ENCODE measurements around the gene ADCY10. TPM values are rescaled to one million over a fixed set of nuclear protein-coding genes. Genes with fewer than 3 reads are reported as not detected.

ADCY10 gene
- total and polyA plus RNA-seq, 9 of the 15 experiments (the other 6 are each of a cell fraction or from before 2014, with no cell fraction given) = 0.08 to 0.86 (median 0.22) TPM

GRCh38 chr1:167935216-167936067 lies 21.5 kb upstream of the ADCY10 start (continued):
- TF ChIP-seq, protein P1, sequence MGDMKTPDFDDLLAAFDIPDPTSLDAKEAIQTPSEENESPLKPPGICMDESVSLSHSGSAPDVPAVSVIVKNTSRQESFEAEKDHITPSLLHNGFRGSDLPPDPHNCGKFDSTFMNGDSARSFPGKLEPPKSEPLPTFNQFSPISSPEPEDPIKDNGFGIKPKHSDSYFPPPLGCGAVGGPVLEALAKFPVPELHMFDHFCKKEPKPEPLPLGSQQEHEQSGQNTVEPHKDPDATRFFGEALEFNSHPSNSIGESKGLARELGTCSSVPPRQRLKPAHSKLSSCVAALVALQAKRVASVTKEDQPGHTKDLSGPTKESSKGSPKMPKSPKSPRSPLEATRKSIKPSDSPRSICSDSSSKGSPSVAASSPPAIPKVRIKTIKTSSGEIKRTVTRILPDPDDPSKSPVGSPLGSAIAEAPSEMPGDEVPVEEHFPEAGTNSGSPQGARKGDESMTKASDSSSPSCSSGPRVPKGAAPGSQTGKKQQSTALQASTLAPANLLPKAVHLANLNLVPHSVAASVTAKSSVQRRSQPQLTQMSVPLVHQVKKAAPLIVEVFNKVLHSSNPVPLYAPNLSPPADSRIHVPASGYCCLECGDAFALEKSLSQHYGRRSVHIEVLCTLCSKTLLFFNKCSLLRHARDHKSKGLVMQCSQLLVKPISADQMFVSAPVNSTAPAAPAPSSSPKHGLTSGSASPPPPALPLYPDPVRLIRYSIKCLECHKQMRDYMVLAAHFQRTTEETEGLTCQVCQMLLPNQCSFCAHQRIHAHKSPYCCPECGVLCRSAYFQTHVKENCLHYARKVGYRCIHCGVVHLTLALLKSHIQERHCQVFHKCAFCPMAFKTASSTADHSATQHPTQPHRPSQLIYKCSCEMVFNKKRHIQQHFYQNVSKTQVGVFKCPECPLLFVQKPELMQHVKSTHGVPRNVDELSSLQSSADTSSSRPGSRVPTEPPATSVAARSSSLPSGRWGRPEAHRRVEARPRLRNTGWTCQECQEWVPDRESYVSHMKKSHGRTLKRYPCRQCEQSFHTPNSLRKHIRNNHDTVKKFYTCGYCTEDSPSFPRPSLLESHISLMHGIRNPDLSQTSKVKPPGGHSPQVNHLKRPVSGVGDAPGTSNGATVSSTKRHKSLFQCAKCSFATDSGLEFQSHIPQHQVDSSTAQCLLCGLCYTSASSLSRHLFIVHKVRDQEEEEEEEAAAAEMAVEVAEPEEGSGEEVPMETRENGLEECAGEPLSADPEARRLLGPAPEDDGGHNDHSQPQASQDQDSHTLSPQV (IDR thresholded peaks at IDR 0.05) = peak; percentile 67; the same call in 1 of the 2 replicates
- TF ChIP-seq ZNF41 (CRISPR knock-in tag; conservative IDR thresholded peaks at IDR 0.05) (no peak), FOXJ2 (tag; IDR thresholded peaks at IDR 0.05) (0 out of 2 replicates have a peak, but pooled peaks have one; percentile 9), GTF2F1 (IDR thresholded peaks at IDR 0.05; ENCODE audit: low read depth, low read length) (peak; percentile 70; the same call in 1 of the 2 replicates), RBBP5 (IDR thresholded peaks at IDR 0.05; ENCODE audit: borderline replicate concordance, insufficient read depth, low read length, poor library complexity, severe bottlenecking) (peak; percentile 90), ZNF224 (CRISPR knock-in tag; IDR thresholded peaks at IDR 0.05) (peak; percentile 55; the same call in 1 of the 2 replicates), POLR2AphosphoS2 (IDR thresholded peaks at IDR 0.05; ENCODE audit: low read length) (no peak), CUX1 (CRISPR knock-in tag; IDR thresholded peaks at IDR 0.05) (no peak), ZNF764 (CRISPR knock-in tag; IDR thresholded peaks at IDR 0.05; ENCODE audit: low read depth) (no peak), ZNF79 (CRISPR knock-in tag; IDR thresholded peaks at IDR 0.05; ENCODE audit: low read depth) (no peak)
- TF ChIP-seq, protein P2, sequence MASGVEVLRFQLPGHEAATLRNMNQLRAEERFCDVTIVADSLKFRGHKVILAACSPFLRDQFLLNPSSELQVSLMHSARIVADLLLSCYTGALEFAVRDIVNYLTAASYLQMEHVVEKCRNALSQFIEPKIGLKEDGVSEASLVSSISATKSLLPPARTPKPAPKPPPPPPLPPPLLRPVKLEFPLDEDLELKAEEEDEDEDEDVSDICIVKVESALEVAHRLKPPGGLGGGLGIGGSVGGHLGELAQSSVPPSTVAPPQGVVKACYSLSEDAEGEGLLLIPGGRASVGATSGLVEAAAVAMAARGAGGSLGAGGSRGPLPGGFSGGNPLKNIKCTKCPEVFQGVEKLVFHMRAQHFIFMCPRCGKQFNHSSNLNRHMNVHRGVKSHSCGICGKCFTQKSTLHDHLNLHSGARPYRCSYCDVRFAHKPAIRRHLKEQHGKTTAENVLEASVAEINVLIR (CRISPR knock-in tag; IDR thresholded peaks at IDR 0.05) = no peak
